Measurements from ENCODE around the gene MRPS6. TPM values are rescaled to one million over a fixed set of nuclear protein-coding genes. Genes with fewer than 3 reads are reported as not detected.

Gene MRPS6
- total RNA-seq, 4 donors from 2014 or later: 17.3 to 54.8 (median 29.3) TPM

DNA sequence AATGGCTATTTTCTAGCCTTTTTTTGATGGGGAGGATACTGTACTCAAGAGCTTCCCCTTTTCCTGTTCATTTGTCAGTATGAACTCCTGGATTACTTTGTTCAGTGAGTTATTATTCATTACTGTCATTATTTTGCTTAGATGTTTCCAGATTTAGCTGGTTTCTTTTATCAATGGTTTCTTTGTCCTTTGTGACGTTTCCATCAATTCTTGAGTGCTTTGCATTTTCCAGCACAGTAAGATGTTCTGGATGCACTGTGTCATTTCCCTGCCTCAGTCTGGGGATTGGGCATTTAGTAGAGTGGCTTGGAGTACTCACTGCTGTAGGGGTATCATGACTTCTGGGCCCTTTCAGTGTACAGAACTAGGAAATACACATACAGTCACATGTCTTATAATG lies 34.2 kb downstream of the MRPS6 start:
- ATAC-seq (no peak), DNase-seq (no peak)
- Histone ChIP-seq H3K9me3 (no peaks in the 10 kb centered on the region), H3K27me3 (no peaks in the 10 kb centered on the region), H3K4me1 (peaks cover 10 to 38% of the 10 kb centered on the region in 2 donors), H3K27ac (no peak overlapping the region), H3K36me3 (no peaks in the 10 kb centered on the region), H3K4me3 (no peak overlapping the region)
- intact Hi-C loops (cut with DNase I; ENCODE audit: low total_unique reads) (no loop called here), in situ Hi-C loops (cut with MboI; ENCODE audit: low sequenced_read_pairs in 4 of 4) (no loop called here)
- TF ChIP-seq, protein P1, sequence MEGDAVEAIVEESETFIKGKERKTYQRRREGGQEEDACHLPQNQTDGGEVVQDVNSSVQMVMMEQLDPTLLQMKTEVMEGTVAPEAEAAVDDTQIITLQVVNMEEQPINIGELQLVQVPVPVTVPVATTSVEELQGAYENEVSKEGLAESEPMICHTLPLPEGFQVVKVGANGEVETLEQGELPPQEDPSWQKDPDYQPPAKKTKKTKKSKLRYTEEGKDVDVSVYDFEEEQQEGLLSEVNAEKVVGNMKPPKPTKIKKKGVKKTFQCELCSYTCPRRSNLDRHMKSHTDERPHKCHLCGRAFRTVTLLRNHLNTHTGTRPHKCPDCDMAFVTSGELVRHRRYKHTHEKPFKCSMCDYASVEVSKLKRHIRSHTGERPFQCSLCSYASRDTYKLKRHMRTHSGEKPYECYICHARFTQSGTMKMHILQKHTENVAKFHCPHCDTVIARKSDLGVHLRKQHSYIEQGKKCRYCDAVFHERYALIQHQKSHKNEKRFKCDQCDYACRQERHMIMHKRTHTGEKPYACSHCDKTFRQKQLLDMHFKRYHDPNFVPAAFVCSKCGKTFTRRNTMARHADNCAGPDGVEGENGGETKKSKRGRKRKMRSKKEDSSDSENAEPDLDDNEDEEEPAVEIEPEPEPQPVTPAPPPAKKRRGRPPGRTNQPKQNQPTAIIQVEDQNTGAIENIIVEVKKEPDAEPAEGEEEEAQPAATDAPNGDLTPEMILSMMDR (IDR thresholded peaks at IDR 0.05 in 4 of 5, conservative IDR thresholded peaks at IDR 0.05 in 1 of 5): no peak
- TF ChIP-seq POLR2A (IDR thresholded peaks at IDR 0.05): no peak

DNA sequence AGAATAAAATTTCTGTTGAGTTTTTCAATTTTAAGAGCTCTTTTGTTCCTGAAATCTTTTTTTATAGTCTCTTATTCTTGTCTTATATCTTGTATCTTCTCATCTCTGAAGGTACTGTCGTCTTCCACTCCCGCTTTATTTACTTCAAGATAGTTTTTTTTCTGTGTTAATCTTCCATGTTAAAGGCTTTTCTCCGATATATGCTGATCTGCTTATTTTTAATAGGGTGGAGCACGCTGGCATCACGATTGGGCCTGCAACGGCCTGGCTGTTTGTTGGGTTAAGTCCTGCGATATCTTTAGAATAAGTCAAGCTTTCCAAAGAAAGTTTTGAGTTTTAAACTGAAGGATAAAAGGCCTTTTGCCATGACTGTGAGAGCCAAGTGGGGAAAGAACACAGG lies 35.7 kb downstream of the MRPS6 start:
- no peaks in the 10 kb centered on the region for H3K27me3 ChIP-seq
- DNase-seq (no peak), ATAC-seq (no peak)
- H3K4me3 ChIP-seq: no peak overlapping the region
- intact Hi-C loops (cut with DNase I; ENCODE audit: low total_unique reads): no loop called here
- no peak overlapping the region for H3K27ac ChIP-seq
- no peaks in the 10 kb centered on the region for H3K36me3 ChIP-seq
- in situ Hi-C loops (cut with MboI; ENCODE audit: low sequenced_read_pairs in 4 of 4): no loop called here
- peaks cover 14 to 41% of the 10 kb centered on the region in 2 donors for H3K4me1 ChIP-seq
- no peak for TF ChIP-seq POLR2A (IDR thresholded peaks at IDR 0.05)
- TF ChIP-seq, protein P1 (IDR thresholded peaks at IDR 0.05 in 4 of 5, conservative IDR thresholded peaks at IDR 0.05 in 1 of 5): no peak
- no peaks in the 10 kb centered on the region for H3K9me3 ChIP-seq

DNA sequence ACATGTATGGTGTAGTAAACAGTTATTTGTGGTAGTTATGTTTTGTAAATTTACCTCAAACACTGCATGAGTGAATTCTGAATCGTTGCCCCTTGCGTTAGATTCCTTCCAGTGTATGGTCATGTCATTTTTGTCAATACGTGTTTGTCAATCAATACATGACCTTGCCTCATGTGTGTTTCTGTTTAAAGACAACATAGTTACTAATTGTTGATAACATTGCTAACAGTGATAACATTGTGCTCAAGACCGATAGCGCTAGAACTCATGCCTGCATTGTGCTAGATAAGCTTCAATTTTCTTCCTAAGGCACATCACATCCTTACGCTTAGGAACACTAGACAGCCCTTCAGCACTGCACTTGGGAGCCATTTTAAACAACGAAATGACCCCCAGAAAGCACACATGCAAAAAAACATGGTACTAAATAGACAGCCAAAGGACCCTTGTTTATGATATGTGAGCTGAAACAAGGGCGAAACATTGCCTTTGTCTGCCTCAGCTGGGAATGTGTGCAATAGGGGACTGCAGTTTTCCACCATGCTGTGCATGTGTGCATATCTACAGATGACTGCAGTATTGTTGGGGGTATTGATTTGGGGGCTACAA lies 37.3 kb downstream of the MRPS6 start:
- peaks cover 13 to 33% of the 10 kb centered on the region in 2 donors for H3K4me1 ChIP-seq
- H3K27ac ChIP-seq: no peak overlapping the region
- DNase-seq: no peak
- no peak overlapping the region for H3K4me3 ChIP-seq
- H3K9me3 ChIP-seq: no peaks in the 10 kb centered on the region
- no peak for ATAC-seq
- TF ChIP-seq, protein P1 (IDR thresholded peaks at IDR 0.05 in 4 of 5, conservative IDR thresholded peaks at IDR 0.05 in 1 of 5): no peak
- TF ChIP-seq POLR2A (IDR thresholded peaks at IDR 0.05): no peak
- H3K36me3 ChIP-seq: no peaks in the 10 kb centered on the region
- H3K27me3 ChIP-seq: no peaks in the 10 kb centered on the region
- intact Hi-C loops (cut with DNase I; ENCODE audit: low total_unique reads) (no loop called here), in situ Hi-C loops (cut with MboI; ENCODE audit: low sequenced_read_pairs in 4 of 4) (no loop called here)

DNA sequence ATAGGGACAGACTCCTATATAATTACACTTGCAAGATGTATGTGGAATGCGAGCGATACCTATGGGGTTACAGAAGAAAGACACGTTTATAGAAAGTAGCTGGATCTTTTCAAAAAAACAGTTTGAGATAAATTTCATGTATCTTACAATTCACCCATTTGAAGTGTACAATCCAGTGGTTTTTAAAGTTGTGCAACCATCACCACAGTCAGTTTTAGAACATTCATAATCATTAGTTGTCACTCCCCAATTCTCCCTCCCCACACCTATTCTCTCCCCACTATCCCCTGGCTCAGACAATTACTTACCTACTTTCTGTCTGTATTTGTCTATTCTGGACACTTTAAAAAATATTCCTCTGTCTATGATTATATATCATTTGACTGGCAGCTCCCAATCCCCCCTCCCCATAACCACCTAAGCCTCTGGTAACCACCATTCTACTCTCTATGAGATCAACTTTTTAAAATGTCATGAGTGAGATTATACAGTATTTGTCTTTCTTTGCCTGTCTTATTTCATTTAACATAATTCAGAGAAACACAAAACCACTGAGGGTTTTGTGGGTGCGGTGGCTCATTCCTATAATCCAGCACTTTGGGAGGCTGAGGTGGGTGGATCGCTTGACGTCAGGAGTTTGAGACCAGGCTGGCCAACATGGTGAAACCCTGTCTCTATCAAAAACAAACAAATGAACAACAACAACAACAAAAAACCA lies 39.1 kb downstream of the MRPS6 start:
- no peaks in the 10 kb centered on the region for H3K27me3 ChIP-seq
- H3K27ac ChIP-seq: no peak overlapping the region
- in situ Hi-C loops (cut with MboI; ENCODE audit: low sequenced_read_pairs in 4 of 4): no loop called here
- no peak for ATAC-seq
- intact Hi-C loops (cut with DNase I; ENCODE audit: low total_unique reads): no loop called here
- H3K4me3 ChIP-seq: no peak overlapping the region
- DNase-seq: no peak
- H3K9me3 ChIP-seq: no peaks in the 10 kb centered on the region
- peaks cover 13 to 25% of the 10 kb centered on the region in 2 donors for H3K4me1 ChIP-seq
- TF ChIP-seq POLR2A (IDR thresholded peaks at IDR 0.05): no peak
- TF ChIP-seq, protein P1 (IDR thresholded peaks at IDR 0.05 in 4 of 5, conservative IDR thresholded peaks at IDR 0.05 in 1 of 5): no peak
- no peaks in the 10 kb centered on the region for H3K36me3 ChIP-seq

Measured in gastrocnemius medialis (tissue), 4 donors.